Measurements from ENCODE around the gene ZNF133. TPM values are rescaled to one million over a fixed set of nuclear protein-coding genes. Genes with fewer than 3 reads are reported as not detected.
A peak's percentile ranks its signal among the peaks of the same experiment; 100 is the strongest.
"Not testable (repeated sequence)": the region's sequence is repeated elsewhere in the genome, so short reads cannot be mapped to it uniquely, and the experiment has no call there.

The ZNF133 gene
- total RNA-seq, 1 experiment from 2014 or later = 25.5 TPM

DNA sequence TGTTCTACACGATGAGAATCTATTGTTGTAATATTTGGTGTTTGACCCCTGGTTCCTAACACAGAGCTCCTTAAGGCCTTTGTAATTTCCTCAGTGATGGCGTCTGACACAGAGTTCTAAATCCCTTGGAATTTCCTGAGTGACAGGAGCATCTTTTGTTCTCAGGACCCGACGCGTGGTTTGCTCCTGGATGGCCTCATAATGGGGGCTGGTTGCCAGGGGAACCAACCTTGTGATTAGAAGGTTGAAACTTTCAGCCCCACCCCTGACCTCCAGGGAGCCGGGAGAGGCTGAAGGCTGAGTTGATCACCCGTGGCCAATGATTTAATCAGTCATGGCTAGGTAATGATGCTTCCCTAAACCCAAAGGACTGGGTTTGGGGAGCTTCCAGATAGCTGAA lies 20.5 kb upstream of the ZNF133 start:
- no peaks in the 10 kb centered on the region for H3K36me3 ChIP-seq (replicated peaks; ENCODE audit: control insufficient read depth, insufficient read depth, low read length)
- H3K4me3 ChIP-seq (ENCODE audit: insufficient read depth, low read depth, low read length) = no peak overlapping the region
- DNase-seq = peak; percentile 21
- no peaks in the 10 kb centered on the region for H3K27me3 ChIP-seq (ENCODE audit: control insufficient read depth, insufficient read depth, low read length)

DNA sequence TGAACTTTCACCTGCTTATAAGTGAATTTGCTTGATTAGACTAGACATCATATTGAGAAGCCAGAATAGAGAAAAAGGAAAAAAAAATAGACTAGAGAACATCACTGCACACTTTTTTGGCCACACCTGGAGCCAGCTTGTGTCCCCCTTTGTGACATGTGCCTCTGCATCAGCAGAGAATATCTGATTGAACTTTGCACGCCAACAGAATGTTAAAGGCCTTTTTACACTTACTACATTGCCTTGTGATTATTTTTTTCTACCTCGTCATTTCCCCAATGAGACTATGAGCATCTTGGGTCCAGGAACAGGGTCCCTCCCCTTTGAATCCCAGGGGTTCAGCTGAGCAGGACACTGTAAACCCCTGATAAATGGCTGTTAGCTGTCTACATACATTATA lies 17.2 kb upstream of the ZNF133 start:
- no peak for DNase-seq
- no peaks in the 10 kb centered on the region for H3K27me3 ChIP-seq (ENCODE audit: control insufficient read depth, insufficient read depth, low read length)
- no peaks in the 10 kb centered on the region for H3K36me3 ChIP-seq (replicated peaks; ENCODE audit: control insufficient read depth, insufficient read depth, low read length)
- no peak overlapping the region for H3K4me3 ChIP-seq (ENCODE audit: insufficient read depth, low read depth, low read length)

DNA sequence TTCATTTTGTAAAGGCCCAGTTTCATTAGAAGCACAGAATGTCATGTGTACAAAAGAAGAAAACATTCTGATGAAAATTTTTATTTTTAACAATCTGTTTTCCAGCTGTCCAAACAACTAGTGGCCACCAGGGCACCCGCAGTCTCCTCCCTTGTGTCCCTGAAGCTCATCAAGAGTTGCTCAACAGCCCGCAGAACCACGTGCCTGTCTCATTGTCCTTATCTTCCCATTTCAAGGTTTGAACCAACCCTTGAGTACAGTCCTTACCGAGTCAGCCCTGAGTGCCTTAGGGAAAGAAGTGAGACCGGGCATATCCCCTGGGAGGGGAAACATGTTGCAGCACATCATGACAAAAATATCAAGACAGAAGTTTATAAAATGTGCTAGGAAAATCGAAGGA lies 15.9 kb upstream of the ZNF133 start:
- no peaks in the 10 kb centered on the region for H3K27me3 ChIP-seq (ENCODE audit: control insufficient read depth, insufficient read depth, low read length)
- H3K36me3 ChIP-seq (replicated peaks; ENCODE audit: control insufficient read depth, insufficient read depth, low read length) = no peaks in the 10 kb centered on the region
- H3K4me3 ChIP-seq (ENCODE audit: insufficient read depth, low read depth, low read length) = no peak overlapping the region
- DNase-seq = no peak

DNA sequence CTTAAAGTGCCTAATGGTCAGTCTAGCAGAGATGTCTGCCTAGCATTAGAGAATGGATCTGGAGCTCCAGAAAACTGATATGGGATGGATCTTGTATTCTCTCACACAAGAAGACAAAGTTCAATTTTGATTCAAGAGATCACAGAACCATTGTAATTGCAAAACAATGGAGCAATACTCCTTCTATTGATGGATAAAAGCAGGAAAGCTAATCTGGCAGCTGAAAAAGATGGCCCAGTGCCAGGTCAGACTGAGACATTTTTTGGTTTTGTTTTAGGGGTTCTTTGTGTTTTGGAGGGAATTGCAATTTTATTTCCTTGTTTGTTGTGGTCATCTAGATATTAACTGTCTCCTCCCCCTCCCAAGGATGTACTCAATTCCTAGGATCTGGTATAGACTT lies 14.6 kb upstream of the ZNF133 start:
- H3K4me3 ChIP-seq (ENCODE audit: insufficient read depth, low read depth, low read length) = no peak overlapping the region
- H3K36me3 ChIP-seq (replicated peaks; ENCODE audit: control insufficient read depth, insufficient read depth, low read length) = no peaks in the 10 kb centered on the region
- no peaks in the 10 kb centered on the region for H3K27me3 ChIP-seq (ENCODE audit: control insufficient read depth, insufficient read depth, low read length)
- DNase-seq = no peak

DNA sequence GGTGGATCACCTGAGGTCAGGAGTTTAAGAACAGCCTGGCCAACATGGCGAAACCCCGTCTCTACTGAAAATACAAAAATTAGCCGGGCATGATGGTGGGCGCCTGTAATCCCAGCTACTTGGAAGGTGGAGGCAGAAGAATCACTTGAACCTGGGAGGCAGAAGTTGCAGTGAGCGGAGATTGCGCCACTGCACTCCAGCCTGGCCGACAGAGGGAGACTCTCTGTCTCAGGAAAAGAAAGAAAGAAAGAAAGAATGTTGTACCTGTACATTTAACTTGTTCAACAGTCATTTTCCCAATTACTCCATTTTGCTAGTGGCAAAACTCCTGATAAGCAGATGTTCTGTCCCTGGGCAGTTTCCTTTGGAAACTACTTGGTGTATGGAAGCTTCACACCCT lies 12.4 kb upstream of the ZNF133 start:
- H3K36me3 ChIP-seq (replicated peaks; ENCODE audit: control insufficient read depth, insufficient read depth, low read length); H3K4me3 ChIP-seq (ENCODE audit: insufficient read depth, low read depth, low read length); H3K27me3 ChIP-seq (ENCODE audit: control insufficient read depth, insufficient read depth, low read length); DNase-seq: not testable (repeated sequence)

DNA sequence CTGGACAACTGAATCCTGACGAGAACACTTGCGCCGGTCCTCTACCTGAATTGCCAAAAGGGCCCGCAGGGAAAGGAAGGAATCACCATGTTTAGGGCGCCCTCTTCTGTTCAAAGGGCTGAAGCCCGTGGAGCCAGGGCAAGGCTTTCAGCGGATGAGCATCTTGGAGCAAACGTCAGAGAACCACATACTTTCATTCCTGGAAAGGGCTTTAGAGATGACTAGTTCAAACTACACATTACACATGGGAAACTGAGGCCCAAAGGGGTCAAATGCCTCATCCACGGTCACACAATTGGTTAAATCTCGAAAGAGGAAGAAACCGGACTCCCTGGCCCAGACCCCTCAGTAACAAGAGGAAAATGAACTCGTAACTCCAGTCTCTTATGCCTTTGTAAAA lies 11.5 kb upstream of the ZNF133 start:
- Histone ChIP-seq H3K27me3 (ENCODE audit: control insufficient read depth, insufficient read depth, low read length) (peaks cover 2% of the 10 kb centered on the region; the same call in 1 of the 2 replicates), H3K36me3 (replicated peaks; ENCODE audit: control insufficient read depth, insufficient read depth, low read length) (no peaks in the 10 kb centered on the region), H3K4me3 (ENCODE audit: insufficient read depth, low read depth, low read length) (no peak overlapping the region)
- peak; percentile 55 for DNase-seq

DNA sequence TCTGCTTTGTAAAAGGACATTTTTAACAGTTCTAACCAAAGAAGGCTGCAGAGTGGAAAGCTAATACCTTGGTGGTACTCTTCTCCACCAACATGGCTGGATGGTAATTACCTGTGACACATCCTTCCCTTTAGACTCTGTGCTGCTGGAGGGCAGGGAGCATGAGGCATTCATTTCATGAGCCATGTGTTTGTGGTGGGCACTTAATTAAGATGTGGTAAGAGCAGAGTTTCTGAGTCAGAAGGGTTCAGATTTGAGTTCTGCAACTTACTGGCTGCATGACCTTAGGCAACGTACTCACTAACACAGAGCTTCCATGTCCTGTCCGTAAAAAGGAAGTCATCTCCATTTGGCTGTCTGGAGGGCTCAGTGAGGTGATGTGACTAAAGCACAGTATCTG lies 9.1 kb upstream of the ZNF133 start:
- no peak overlapping the region for H3K4me3 ChIP-seq (ENCODE audit: insufficient read depth, low read depth, low read length)
- H3K36me3 ChIP-seq (replicated peaks; ENCODE audit: control insufficient read depth, insufficient read depth, low read length) = no peaks in the 10 kb centered on the region
- no peak for DNase-seq
- H3K27me3 ChIP-seq (ENCODE audit: control insufficient read depth, insufficient read depth, low read length) = peaks cover 2% of the 10 kb centered on the region; the same call in 1 of the 2 replicates

DNA sequence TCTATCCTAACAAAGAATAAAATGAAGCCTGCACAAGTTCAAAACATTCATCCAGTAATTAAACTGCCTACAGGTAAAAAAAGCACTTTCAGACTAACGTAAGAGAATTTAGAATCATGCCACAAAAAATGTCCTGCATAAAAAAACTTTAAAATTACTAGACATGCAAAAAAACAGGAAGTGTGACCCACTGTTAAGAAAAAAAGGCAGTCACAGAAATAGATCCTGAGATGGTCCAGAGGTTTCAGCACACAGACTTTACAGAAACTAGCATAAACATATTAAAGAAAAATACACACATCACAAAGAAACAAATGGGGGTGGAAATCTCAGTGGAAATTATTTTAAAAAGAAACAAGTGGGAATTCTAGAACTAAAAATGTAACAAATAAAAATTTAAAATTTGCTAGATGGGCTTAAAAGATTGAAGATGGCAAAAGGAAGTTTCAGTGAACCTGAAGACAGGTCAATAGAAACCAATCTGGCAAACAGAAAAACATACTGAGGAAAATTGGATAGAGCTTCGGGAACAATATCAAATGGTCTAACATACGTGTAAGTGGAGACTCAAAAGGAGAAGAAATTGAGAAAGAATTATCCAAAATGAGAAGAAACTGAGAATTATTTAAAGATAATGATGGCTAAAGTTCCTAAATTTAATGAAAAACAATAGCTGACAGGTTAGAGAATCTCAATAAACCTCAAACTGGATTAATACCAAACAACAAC lies 3.4 kb upstream of the ZNF133 start:
- no peak for DNase-seq
- no peaks in the 10 kb centered on the region; the same call in 1 of the 2 replicates for H3K27me3 ChIP-seq (ENCODE audit: control insufficient read depth, insufficient read depth, low read length)
- H3K4me3 ChIP-seq (ENCODE audit: insufficient read depth, low read depth, low read length) = no peak overlapping the region
- H3K36me3 ChIP-seq (replicated peaks; ENCODE audit: control insufficient read depth, insufficient read depth, low read length) = no peaks in the 10 kb centered on the region

DNA sequence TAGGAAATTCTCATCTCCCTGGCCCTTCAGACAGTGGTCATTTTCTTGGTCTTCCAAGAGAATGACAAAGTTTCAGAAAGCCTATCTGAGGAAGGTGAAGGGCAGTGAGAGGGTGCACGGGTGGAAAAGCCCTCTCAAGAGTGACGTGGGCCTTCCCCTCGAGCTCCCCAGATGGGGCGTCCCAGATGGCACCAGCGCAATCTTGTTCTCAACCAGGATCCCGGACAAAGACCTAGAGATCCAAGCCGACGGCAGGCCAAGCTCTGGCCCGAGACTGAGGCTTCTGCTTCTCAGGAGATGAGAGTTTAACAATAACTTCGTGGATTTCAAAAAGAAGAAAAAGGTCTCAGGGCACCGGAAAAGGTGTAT lies 797 bp upstream of the ZNF133 start:
- Histone ChIP-seq H3K4me3 (ENCODE audit: insufficient read depth, low read depth, low read length) (peak overlapping the region; percentile 81), H3K36me3 (replicated peaks; ENCODE audit: control insufficient read depth, insufficient read depth, low read length) (no peaks in the 10 kb centered on the region; the same call in 1 of the 2 replicates), H3K27me3 (ENCODE audit: control insufficient read depth, insufficient read depth, low read length) (no peaks in the 10 kb centered on the region)
- DNase-seq = no peak

DNA sequence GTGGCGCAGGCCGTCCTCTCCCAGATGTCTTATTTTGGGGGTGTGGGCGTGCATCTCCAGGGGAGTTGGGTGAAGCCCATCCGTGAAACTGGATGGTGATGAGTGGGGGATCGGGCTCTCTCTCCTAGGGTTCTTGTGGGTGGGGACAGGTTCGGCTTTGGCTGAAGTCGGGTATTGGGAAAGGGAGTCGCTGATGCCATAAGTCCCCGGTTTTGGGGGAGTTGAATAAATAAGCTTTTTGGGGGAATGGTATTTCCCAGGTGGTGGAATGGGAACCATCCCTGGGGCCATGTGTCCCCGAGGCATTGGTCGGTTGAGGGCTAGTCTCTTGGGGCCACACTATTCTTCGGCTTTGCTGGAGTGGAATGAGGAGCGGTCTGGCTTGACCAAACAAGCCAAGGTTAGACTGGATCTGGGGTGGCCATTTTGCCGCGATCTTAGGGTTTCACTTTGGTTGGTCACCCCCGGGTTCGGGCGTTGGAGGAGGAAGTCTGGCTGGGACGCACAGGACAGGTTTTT lies 481 bp downstream of the ZNF133 start:
- Histone ChIP-seq H3K4me3 (ENCODE audit: insufficient read depth, low read depth, low read length) (peak overlapping the region; percentile 81), H3K27me3 (ENCODE audit: control insufficient read depth, insufficient read depth, low read length) (no peaks in the 10 kb centered on the region), H3K36me3 (replicated peaks; ENCODE audit: control insufficient read depth, insufficient read depth, low read length) (peaks cover 3% of the 10 kb centered on the region)
- peak; percentile 11 for DNase-seq

DNA sequence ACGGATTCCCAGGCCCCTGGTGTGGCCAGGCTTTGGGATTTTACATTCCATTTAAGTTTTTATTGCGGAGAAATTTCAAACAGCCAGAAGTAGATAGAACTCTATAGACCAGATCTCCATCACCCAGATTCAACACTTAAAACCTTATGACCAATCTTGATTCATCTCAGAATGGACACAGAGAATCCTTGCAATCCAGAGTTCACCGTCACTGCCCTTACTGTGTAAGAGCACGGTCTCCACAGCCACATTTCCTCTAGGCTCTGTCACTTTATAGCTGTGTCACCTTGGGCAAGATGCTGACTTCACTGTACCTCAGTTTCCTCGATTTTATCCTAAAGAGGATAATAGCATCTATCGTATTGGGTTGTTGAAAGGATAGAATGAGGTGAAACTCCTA lies 979 bp downstream of the ZNF133 start:
- H3K4me3 ChIP-seq (ENCODE audit: insufficient read depth, low read depth, low read length) = peak overlapping the region; percentile 81
- DNase-seq = no peak
- H3K27me3 ChIP-seq (ENCODE audit: control insufficient read depth, insufficient read depth, low read length) = no peaks in the 10 kb centered on the region
- H3K36me3 ChIP-seq (replicated peaks; ENCODE audit: control insufficient read depth, insufficient read depth, low read length) = peaks cover 3% of the 10 kb centered on the region

DNA sequence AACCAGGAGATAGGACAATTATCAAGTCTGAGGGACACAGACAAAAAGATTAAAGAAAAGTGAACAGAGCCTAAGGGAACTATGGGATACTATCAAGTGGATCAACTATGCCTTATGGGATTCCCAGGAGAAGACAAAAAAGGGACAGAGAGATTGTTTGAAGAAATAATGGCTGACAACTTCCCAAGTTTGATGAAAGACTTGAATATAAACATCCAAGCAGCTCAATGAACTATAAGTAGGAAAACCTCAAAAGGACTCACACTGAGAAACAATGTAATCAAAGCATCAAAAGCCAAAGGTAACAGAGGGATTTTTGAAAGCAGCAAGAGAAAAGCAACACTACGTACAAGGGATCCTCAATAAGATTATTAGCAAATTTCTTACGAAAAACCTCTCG lies 11.0 kb downstream of the ZNF133 start:
- Histone ChIP-seq H3K27me3 (ENCODE audit: control insufficient read depth, insufficient read depth, low read length) (no peaks in the 10 kb centered on the region), H3K36me3 (replicated peaks; ENCODE audit: control insufficient read depth, insufficient read depth, low read length) (peaks cover 2% of the 10 kb centered on the region; the same call in 1 of the 2 replicates), H3K4me3 (ENCODE audit: insufficient read depth, low read depth, low read length) (no peak overlapping the region)
- DNase-seq = no peak

DNA sequence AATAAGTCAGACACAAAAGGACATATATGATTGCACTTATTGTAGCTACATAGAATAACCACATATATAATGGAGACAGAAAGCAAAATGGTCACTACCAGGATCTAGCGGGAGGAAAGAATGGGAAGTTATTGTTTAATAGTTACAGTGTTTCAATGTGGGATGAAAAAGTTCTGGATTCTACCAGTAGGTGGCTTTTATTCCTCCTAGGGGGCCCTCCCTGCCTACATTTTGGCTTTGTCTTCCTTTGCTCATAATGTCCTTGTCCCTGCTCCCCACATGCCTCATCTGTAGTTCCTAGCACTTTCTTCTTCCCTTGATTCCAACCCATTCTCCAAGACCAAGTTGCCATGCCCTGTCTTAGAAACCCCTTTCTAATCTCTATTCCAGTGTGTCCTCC lies 16.3 kb downstream of the ZNF133 start:
- H3K27me3 ChIP-seq (ENCODE audit: control insufficient read depth, insufficient read depth, low read length) = no peaks in the 10 kb centered on the region
- no peak overlapping the region for H3K4me3 ChIP-seq (ENCODE audit: insufficient read depth, low read depth, low read length)
- DNase-seq = peak; percentile 40
- H3K36me3 ChIP-seq (replicated peaks; ENCODE audit: control insufficient read depth, insufficient read depth, low read length) = no peaks in the 10 kb centered on the region; the same call in 1 of the 2 replicates

DNA sequence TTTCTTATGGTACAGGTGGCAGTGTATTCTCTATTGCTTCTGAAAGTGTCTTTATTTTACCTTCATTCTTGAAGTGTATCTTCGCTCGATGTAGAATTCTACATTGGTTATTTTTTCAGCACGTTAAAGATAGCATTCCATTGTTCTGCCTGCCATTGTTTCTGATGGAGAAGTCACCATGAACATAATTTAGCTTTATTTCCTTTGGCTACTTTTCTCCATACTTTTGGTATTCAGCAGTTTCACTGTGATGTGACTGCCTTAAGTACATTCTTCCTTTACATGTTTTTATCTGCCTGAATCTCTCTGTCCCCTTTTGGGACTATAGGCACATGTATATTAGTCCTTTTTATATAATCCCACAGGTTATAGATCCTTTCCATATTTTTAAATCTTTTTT lies 19.0 kb downstream of the ZNF133 start:
- no peak for DNase-seq
- H3K4me3 ChIP-seq (ENCODE audit: insufficient read depth, low read depth, low read length) = no peak overlapping the region
- no peaks in the 10 kb centered on the region for H3K27me3 ChIP-seq (ENCODE audit: control insufficient read depth, insufficient read depth, low read length)
- no peaks in the 10 kb centered on the region; the same call in 1 of the 2 replicates for H3K36me3 ChIP-seq (replicated peaks; ENCODE audit: control insufficient read depth, insufficient read depth, low read length)

DNA sequence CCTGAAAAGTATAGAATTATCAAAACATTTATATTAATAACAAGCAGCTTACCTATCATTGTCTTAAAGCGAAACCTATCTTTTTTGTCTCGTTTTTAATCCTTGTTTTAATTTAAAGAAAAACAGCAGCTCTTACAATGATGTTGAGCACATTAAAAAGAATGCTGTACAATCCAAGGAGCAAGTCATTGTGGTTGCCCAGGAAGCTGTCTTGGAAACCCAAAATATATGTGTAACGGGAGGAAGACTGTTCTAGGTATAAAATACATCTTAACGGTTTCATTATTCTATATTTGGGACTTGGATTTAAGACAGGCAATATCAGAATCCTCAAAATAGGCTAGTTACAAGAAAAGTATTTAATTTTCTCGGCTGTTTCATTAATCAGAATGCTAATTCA lies 21.7 kb downstream of the ZNF133 start:
- H3K36me3 ChIP-seq (replicated peaks; ENCODE audit: control insufficient read depth, insufficient read depth, low read length) = peaks cover 2% of the 10 kb centered on the region
- DNase-seq = no peak
- H3K27me3 ChIP-seq (ENCODE audit: control insufficient read depth, insufficient read depth, low read length) = no peaks in the 10 kb centered on the region
- H3K4me3 ChIP-seq (ENCODE audit: insufficient read depth, low read depth, low read length) = no peak overlapping the region

All from H7 (cell line).